Activated CD4-positive, alpha-beta T cell treated with anti-CD3 and anti-CD28 coated beads for 4 hours (primary cell): ENCODE results near the gene CELA3A.

Experiments used
- DNase-seq, 2 donors: peaks; one replicate each; pipeline ENCODE4 v3.0.0-alpha.2; 2020

CELA3A gene

GRCh38 chr1:22052115-22053016 lies 50.9 kb downstream of the CELA3A start, which contains the start of gene CDC42:
Gene CDC42, plus strand, starts transcription at chr1:22052709. Its CDS starts 25,770 bp downstream, at chr1:22078479.
- peak; percentile 96 to 97 for DNase-seq

- peak; percentile 32 to 50 for DNase-seq
Measured at GRCh38 chr1:22053017-22053860, 51.8 kb downstream of the CELA3A start.

DNA sequence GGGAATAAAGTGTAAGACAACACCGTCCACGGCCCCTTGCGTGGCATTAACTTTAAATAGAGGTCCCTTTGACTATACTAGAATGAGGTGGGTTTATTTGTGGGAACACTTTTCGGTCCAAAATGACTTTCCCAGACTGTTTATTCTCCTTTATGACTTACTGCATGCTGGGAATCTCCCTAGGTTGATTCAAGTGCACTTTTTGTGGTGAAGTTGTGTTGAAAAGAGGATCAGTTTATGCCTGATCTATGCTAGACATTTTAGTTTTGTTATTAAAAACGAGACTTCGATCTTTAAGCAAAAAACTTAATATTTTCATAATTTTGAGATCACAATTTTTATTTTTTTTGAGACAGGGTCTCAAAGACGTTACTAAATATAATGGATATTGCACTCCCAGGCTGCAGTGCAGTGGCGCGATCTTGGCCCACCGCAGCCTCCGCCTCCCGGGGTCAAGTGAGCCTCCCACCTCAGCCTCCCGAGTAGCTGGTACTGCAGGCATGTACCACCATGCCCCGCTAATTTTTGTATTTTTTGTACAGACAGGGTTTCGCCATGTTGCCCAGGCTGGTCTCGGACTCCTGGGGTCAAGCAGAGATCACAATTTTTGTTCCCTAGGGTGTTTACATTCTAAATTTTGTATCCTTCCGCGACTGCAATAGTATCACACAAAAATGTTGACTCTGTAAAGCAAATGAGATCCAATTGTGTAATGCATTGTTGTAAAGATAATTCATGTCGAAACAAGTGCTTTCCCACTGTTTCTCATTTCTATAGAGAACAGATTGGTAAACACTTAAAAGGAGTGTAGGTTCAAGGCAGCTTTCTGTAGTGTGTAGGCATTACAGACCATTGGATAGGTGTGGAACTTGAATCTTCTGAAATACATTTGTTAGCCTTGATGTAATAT lies 52.7 kb downstream of the CELA3A start:
- DNase-seq = no peak

DNA sequence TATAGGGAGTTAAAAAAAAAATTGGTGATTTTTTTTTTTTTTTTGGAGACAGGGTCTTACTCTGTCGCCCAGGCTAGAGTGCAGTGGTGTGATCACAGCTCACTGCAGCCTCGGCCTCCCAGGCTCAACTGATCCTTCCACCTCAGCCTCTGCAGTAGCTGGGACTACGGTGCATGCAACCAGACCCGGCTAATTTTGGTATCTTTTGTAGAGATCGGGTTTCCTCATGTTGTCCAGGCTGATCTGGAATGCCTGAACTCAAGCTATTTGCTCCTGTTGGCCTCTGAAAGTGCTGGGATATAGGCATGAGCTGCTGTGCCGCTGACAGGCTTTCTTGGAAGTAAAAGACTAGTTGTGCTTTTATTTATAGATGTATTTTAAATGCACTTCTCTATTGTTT lies 54.0 kb downstream of the CELA3A start:
- no peak for DNase-seq

- DNase-seq = no peak
Measured at GRCh38 chr1:22056043-22056442, 54.6 kb downstream of the CELA3A start.

- no peak for DNase-seq
Measured at GRCh38 chr1:22056936-22057335, 55.5 kb downstream of the CELA3A start.

- no peak for DNase-seq
Measured at GRCh38 chr1:22057861-22058260, 56.4 kb downstream of the CELA3A start.
